Activated CD8-positive, alpha-beta memory T cell treated with anti-CD3 and anti-CD28 coated beads, Interleukin-2, amount 50 U/mL, for 4 hours (primary cell): Measurements from ENCODE around the gene IKZF3.
"Not testable (repeated sequence)": the region's sequence is repeated elsewhere in the genome, so short reads cannot be mapped to it uniquely, and the experiment has no call there.

ENCODE experiments used
- DNase-seq: peaks from one replicate; pipeline ENCODE4 v3.0.0-alpha.2; 2020

The IKZF3 gene

DNA sequence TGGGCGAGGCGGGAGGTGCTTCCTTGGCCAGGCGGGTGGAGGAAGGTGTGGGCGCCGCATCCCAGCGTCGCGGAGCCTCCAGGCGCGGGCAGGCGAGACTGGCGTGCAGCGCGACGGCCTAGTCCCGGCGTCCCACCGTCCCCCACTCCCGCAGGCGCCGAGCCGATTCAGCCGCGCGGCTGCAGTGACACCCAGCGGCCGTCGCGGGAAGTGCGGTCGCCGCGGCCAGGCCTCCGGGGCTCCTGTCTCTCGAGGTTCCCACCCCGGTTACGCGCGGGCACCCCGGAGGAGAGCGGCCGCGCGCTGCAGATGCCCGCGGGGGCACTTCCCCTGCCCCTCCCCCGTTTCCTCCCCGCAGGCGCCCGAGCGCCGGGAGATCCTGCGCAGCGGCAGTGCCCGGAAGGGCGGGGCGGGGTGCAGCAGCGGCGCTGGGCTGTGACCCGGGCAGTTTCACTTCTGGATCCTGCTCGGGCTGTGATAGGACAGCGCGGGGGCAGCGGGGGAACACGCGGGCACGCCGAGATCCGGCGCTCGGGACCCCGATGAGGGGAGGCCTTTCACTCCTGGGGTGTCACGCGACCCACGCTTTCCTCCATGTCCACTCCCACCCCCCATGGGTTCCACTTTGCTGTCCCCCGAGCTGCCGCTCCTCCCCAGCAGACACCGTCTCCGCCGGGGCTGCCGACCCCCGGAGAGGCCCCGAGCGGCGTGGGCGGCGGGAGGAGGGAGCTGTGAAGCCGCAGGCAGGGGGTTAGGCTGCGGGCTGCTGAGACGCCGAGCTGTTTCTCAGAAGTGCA, 109.8 kb downstream of the IKZF3 start:
- DNase-seq, result peak; percentile 94

DNA sequence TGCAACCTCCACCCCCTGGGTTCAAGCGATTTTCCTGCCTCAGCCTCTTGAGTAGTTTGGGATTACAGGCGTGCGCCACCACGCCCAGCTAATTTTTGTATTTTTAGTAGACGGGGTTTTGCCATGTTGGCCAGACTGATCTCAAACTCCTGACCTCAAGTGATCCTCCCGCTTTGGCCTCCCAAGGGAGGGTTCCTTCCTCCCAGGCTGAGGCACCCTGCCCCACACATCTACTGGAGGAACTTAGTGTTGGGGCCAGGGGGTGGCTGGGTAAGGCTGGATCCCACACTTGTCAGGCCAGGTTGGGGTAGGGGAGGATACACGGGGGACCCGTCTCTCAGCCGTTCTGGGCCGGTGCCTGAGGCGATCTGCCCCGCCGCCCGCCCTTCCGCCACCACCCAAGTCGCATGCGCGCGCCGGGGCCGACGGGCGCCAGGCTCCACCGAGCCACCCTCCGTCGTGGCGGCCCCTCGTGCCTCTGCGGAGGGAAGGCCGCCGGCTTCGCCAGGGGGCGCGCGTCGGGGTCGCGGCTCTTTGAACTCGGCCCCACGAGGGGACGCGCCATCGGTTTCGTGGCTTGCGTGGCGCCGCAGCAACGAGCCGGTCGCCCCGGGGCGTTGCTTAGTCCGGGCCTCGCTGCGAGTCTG, 110.5 kb downstream of the IKZF3 start:
- peak; percentile 79 for DNase-seq

DNA sequence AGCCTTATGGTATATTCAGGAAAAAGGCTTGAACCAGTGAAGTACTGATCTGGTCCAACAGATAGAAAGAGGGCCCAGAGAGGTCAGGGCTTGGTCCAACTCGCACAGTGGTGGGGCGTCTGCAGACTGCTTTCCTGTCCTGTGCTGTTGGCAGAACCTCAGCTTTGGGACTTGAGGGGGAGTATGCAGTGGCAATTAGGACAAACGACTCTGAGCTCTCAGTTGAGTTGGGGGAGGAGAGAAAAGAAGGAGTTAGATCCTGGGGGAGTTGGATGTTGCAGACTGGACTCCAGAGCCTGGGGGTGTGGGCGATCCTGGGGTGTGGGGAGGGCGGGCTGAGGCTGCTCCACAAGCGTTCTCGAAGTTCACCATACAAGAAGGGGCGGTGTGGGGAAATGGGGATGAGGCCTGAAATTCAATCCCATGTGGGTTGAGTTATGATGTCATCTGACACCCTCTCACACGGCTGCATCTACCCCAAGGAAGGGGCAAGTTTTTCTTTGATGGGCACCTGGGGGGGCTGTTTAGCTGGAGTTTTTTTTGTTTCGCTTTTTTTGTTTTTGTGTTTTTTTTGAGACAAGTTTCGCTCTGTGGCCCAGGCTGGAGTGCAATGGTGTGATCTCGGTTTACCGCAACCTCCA, 111.8 kb downstream of the IKZF3 start:
- DNase-seq, result no peak

DNA sequence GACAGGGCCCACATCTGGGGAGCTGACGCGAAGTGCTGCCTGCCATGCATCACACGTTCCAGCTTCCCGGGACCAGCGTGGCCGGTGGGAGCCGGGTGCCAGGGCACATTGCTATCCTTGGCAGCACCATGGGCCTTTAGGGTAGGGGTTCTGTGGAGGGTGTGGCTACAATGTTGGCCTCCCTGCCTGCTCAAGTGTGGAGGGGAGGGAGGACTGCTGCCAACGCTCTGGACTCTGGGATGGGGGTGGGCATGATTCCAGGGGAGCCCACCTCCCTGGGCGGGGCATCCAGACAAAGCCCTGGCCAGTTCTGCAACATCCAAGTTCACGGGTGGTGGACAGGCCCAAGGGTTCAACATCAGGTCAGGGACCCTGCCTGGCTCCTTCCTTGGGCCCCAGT, 112.5 kb downstream of the IKZF3 start:
- no peak for DNase-seq

DNA sequence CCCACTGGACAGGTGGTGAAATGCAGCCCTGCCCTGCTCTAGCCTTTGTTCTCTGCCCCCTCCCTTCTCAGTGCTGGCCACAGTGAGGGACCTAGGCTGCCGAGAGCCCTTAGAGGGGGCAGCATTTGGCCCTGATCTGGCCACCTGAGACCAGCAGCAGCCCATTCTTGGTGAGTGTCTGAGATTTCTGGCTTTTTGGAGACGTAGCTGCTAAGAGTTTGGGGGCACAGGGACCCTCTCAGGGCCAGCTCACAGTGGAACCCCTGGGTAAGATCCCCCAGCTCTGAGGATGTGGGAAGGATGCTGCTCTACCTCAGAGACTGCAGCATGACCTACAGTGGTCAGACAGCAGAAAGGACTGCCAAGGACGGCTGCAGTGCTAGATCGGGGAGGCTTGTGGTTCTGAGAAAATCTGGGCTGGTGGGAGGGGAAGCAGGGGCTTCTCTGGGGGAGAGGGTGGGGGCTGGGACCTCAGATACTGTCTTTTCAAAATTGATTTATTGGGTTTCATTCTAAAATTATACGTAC, 113.0 kb downstream of the IKZF3 start:
- no peak for DNase-seq

DNA sequence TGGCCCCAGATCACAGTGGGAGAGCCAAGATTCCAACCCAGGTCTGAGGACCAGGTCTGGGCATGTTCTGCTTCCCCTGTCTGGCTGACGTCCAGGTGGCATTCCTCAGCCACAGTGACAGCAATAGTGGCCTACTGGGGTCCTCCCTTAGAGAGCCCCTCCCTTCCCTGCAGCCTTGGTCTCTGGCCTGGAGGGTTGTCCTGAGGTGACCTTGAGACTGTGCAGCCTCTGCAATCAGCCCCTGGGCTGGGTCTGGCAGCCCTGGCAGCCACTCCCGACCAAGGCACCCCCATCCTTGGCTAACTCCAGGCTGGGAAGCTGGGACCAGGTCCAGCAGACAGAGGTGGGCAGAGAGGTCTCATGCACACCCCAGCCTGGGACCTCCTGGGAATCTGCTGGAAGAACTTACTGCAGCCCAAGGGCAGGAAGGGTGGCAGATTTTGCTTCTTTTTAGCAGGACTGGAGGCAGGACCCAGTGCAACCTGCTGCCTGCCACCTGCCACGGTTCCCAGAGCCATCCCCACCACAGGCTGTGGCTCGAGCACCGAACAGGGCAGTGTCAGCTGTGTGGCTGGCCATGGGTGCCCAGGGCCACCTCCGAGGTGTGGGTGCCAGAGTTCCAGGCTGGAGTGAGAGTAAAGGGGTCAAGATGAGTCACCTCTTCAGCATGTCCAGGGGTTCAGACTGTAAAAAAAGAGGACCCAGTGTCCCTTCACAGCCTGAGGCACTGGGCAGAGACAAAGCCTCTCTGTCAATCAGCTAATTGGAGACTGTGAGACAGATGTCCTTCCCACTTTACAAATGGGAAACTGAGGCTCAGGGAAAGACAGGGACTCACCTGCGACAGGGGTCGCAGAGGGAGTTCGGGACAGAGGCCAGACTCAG, 113.7 kb downstream of the IKZF3 start:
- peak; percentile 9 for DNase-seq

DNA sequence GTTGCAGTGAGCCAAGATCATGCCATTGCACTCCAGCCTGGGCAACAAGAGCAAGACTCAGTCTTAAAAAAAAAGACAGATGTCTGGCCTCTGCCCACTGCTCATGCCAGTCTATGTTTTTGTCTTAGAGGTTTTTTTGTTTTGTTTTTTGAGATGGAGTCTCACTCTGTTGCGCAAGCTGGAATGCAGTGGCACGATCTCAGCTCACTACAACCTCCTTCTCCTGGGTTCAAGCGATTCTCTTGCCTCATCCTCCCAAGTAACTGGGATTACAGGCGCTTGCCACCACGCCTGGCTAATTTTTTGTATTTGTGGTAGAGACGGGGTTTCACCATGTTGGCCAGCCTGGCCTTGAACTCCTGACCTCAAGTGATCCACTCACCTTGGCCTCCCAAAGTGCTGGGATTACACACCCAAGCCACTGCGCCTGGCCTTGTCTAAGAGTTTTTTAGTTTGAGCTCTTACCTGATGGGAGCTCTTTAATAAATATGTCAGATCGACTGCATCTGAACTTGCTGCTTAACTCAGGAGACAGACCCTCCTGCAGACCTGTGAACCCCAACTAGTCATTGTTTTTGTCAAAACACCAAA, 115.6 kb downstream of the IKZF3 start:
- not testable (repeated sequence) for DNase-seq

DNA sequence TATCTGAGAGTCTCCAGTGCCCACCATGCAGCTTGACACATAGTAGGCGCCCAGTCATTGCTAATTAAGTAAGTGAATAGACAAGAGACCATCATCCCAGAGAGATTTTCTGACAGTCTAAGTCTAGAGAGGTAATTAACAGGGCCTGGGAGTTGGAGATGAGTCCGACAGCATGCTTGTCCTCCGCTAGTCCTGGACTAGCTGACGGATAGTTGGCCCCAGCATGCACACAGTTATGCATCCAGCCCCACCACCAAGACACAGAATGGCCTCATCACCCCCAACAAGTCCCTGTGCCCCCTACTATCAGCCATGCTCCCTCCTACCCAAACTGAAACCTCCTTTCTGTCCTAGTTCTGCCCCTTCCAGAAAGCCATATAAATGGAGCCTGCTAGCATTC, 116.4 kb downstream of the IKZF3 start:
- no peak for DNase-seq

DNA sequence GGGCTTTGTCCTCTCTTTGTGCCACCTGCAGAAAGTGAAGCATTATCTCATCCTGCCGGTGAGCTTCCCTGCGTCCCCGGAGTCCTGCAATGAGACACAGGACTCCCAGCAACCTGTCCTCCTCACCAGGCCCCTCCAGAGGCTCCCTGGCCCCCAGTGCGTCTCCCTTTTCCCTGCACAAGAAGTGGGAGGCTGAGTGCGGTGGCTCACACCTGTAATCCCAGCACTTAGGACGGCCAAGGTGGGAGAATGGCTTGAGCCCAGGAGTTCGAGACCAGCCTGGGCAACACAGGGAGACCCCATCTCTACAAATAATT, 118.0 kb downstream of the IKZF3 start:
- no peak for DNase-seq

DNA sequence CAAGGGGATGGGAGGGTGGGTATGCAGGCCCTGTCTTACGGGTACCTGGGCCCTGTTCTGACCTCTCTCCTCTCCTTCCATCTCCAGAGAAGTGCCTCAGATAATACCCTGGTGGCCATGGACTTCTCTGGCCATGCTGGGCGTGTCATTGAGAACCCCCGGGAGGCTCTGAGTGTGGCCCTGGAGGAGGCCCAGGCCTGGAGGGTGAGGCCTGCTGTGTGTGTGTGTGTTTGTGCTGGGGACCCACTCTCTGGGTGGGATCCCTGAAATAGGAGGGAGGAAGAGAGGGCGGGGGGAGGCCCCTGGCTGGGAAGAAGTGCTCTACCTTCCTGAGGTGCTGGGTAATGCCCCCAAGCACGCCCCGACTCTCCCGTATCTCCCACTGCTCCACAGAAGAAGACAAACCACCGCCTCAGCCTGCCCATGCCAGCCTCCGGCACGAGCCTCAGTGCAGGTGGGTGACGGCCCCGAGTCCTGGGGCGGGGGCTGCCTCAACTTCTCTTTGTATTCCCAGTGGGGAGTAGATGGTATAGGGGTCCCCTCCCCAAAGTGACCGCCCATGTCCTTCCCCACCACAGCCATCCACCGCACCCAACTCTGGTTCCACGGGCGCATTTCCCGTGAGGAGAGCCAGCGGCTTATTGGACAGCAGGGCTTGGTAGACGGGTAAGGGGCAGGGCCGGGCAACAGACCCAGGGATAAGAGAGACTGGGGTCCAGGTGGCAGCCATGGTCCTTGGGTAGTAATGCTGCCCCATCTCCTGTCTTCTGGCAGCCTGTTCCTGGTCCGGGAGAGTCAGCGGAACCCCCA, 118.6 kb downstream of the IKZF3 start:
- no peak for DNase-seq

DNA sequence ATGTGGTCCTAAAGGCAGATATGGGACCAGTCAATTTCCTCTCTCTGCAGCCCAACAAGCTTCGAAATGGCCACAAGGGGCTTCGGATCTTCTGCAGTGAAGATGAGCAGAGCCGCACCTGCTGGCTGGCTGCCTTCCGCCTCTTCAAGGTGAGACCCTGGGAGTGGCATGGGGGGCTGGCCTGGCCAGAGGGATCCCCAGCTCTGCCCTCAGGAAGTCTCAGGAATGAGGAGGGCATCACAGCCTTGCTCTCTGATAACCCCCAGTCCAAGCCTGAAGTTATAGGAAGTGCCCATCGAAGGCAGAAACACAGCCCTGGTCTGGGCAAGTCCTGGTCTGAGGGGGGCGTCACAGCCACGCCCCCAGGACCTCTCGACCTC, 119.3 kb downstream of the IKZF3 start:
- DNase-seq, result no peak

DNA sequence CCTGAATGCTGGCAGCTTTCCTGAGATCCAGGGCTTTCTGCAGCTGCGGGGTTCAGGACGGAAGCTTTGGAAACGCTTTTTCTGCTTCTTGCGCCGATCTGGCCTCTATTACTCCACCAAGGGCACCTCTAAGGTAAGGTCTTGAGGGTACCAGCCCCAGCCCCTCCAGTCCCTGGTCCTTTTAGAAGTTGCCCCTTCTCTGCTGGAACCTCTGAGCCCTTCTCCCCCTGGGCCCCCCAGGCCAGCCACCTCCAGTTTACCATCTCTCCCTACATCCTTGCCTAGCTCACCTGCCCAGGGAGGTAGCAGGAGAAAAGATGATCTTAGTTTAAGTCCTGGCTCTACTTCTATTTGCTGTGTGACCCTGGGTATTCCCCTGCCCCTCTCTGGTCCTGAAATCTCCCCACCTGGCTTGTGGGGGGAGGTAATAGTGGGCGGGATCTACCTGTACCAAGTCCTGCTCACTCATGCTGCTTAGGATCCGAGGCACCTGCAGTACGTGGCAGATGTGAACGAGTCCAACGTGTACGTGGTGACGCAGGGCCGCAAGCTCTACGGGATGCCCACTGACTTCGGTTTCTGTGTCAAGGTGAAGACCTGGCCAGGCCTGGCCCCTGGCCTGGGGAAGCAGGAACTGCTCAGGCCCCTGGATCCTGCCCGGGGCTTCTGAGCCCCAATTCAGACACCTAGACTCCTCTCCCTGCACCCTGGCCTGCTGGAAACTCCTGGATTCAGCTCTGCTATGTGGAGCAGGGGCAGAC, 119.9 kb downstream of the IKZF3 start:
- DNase-seq, result no peak

DNA sequence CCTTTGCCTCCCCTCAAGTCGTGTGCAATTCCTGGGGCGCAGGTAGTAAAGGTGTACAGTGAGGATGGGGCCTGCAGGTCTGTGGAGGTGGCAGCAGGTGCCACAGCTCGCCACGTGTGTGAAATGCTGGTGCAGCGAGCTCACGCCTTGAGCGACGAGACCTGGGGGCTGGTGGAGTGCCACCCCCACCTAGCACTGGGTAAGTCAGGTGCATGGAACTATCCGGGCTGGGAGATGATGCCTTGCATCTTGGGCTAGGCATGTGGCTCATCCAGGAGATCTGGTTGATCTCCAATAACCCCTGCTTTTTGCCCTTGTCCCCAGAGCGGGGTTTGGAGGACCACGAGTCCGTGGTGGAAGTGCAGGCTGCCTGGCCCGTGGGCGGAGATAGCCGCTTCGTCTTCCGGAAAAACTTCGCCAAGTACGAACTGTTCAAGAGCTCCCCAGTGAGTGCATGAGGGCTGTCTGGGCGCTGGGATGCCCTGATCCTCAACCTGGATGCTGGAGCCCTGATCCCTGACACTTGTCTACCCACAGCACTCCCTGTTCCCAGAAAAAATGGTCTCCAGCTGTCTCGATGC, 121.2 kb downstream of the IKZF3 start:
- no peak for DNase-seq

DNA sequence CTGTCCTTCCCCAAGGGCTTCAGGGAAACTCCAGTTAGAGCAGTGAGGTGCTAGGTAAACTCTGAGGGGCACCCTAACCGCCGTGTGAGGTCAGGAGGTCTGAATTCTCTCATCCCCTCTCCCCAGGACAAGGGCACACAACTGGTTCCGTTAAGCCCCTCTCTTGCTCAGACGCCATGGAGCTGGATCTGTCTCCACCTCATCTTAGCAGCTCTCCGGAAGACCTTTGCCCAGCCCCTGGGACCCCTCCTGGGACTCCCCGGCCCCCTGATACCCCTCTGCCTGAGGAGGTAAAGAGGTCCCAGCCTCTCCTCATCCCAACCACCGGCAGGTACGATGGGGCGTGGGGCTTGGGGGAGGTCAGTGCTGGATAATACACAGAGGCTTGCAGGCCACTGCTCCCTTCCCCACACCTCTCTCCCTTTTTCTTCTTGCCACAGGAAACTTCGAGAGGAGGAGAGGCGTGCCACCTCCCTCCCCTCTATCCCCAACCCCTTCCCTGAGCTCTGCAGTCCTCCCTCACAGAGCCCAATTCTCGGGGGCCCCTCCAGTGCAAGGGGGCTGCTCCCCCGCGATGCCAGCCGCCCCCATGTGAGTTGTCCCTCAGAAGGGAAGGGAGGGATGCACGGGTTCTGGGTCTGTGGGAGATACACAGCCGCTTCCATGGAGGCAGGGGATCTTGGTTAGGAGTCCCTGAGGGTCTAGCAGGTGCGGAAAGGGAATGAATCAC, 121.8 kb downstream of the IKZF3 start:
- DNase-seq, result no peak

DNA sequence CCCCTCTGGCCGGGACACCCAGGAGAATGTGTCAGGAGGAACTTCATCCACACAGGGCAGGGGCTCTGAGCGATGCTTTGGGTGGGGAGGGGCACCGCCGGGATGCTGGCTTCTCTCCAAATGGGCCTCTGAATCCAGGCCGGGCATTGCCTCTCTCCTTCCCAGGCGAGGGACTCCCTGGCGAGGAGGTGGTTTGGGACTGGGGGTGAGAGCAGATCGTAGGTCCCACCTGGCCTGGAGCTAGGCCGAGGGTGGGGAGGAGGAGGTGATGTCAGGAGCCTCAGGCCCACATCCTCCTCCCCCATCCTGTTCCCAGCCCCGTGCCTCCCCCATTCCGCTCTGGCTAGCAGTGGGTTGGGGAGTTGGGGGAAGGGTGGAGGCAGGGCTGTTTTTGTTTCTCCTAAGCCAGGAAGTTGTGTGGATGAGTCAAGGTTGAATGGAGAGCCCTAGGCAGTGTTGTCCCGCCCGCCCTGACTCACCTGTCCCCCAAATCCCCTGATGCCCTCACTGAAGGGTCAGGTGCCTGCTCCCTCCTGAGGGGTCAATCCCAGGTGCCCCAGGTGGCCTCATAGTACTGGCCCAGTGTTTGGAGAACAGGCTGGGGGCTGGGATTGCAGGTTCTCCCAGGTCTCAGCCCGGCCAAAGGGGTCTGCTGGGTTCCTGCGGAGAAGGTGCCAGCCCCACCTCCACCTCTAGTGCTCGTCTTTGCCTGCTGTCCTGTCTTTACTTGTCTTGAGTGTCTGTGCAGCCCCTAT, 123.6 kb downstream of the IKZF3 start:
- DNase-seq, result no peak

DNA sequence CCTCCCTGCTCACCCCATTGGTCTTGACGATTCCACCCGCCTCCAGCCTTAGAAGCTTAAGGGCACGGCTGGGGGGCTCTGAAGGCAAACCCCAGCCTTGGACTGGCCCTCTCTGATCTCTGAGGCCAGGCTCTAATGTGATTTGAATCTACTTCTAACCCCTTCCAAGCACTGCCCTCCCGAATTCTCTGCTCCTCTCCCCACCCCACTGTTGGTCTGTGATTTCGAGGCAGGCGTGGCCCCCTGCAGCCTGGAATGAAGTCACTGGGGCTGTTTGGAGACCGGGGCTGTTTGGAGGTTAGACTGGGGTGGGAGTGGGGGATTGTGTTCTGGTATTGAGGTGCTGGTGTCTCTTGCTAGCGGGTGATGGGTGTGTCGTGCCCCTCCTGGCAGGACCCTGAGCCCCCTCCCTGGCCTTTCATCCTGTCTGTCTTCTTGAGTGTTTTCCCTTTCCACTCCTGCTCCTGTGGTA, 124.2 kb downstream of the IKZF3 start:
- no peak for DNase-seq

DNA sequence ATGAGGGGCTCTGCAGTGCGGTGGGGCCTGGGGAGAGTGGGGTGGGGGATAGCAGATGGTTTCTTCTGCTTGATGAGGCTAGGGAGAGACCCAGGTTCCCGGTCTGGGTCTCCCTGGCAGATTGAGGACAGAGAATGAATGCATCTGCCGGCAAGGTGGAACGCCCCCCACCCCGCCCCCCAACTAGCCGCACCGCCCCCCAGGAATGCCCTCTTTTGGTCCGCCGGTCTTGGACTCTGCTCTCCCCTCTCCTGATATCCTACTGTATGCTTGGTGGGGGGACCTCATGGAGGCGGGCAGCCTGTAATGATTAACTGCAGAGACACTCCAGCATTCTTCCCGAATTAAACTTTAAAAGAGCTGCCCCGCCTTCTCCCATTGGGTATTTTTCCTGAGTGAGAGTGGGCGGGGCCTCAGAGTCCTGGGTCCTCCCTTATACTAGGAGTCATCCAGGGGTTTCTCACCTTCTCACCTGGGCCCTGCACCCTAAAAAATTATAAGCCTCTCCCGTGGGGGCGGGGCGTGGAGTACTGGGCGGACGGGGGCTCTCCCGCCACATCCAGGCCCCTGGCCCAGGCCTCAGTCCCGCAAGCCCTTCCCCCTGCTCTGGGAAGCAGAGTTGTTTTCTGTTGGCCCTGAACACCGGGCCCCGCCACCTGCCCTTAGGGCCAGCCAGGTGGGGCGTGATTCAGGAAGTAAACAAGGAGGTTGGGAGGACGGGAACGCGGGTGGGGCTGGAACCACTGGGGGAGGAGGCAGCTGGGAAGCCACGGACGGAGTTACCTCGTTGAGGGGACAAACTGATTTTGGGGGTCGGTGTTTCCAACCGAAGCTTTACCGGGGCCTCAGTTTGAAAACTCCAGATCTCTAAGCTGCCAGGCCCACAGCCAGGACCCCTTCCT, 124.9 kb downstream of the IKZF3 start:
- DNase-seq, result no peak

DNA sequence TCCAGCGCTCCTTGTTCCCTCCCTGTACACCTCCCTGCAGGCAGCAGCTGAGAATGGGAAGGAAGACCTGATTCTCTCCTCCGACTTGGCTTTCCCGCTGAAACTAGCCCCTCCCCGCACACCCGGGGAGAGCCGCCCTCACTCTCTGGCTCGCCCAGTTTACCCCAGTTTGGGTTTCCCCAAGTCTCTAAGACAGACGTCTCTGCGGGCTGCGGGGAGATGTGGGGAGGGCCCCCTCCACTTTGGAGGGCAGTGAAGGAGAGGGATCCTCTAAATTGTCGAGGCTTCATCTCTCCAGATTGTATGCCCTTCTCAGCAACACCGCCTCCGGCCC, 125.6 kb downstream of the IKZF3 start:
- DNase-seq, result peak; percentile 43
